Measurements from ENCODE around the gene C11orf52. TPM values are rescaled to one million over a fixed set of nuclear protein-coding genes. Genes with fewer than 3 reads are reported as not detected.

Gene C11orf52
- total RNA-seq, 1 donor from 2014 or later, result 1.2 TPM

- DNase-seq, result no peak
- no peaks in the 10 kb centered on the region for H3K27me3 ChIP-seq (ENCODE audit: low read depth)
- intact Hi-C loops (cut with micrococcal nuclease), result no loop called here
- TF ChIP-seq CTCF (IDR thresholded peaks at IDR 0.05; ENCODE audit: borderline replicate concordance), result no peak
- H3K4me1 ChIP-seq, result peaks cover 79% of the 10 kb centered on the region
- no peak overlapping the region for H3K4me3 ChIP-seq
- no peaks in the 10 kb centered on the region for H3K36me3 ChIP-seq
- H3K9me3 ChIP-seq (replicated peaks), result no peaks in the 10 kb centered on the region
- peak overlapping the region; percentile 95 for H3K27ac ChIP-seq (replicated peaks)
These were observed 3.0 kb downstream of the C11orf52 start for GRCh38 chr11:111921541-111922230.

- Histone ChIP-seq H3K36me3 (no peaks in the 10 kb centered on the region), H3K27me3 (ENCODE audit: low read depth) (no peaks in the 10 kb centered on the region), H3K4me1 (peaks cover 85% of the 10 kb centered on the region), H3K4me3 (peak overlapping the region; percentile 52), H3K9me3 (replicated peaks) (no peaks in the 10 kb centered on the region), H3K27ac (replicated peaks) (peak overlapping the region; percentile 95)
- no peak for TF ChIP-seq CTCF (IDR thresholded peaks at IDR 0.05; ENCODE audit: borderline replicate concordance)
- no peak for DNase-seq
- intact Hi-C loops (cut with micrococcal nuclease), result no loop called here
These were observed 4.1 kb downstream of the C11orf52 start for GRCh38 chr11:111922803-111923202.

- peaks cover 81% of the 10 kb centered on the region for H3K4me1 ChIP-seq
- H3K9me3 ChIP-seq (replicated peaks), result no peaks in the 10 kb centered on the region
- no peak for TF ChIP-seq CTCF (IDR thresholded peaks at IDR 0.05; ENCODE audit: borderline replicate concordance)
- peak overlapping the region; percentile 95 for H3K27ac ChIP-seq (replicated peaks)
- H3K27me3 ChIP-seq (ENCODE audit: low read depth), result no peaks in the 10 kb centered on the region
- H3K36me3 ChIP-seq, result no peaks in the 10 kb centered on the region
- intact Hi-C loops (cut with micrococcal nuclease), result no loop called here
- H3K4me3 ChIP-seq, result peak overlapping the region; percentile 52
- no peak for DNase-seq
These were observed 4.7 kb downstream of the C11orf52 start for GRCh38 chr11:111923351-111923788.

- Histone ChIP-seq H3K27ac (replicated peaks) (peak overlapping the region; percentile 95), H3K4me1 (peaks cover 75% of the 10 kb centered on the region), H3K36me3 (no peaks in the 10 kb centered on the region), H3K4me3 (peak overlapping the region; percentile 52), H3K9me3 (replicated peaks) (no peaks in the 10 kb centered on the region), H3K27me3 (ENCODE audit: low read depth) (no peaks in the 10 kb centered on the region)
- no peak for DNase-seq
- no peak for TF ChIP-seq CTCF (IDR thresholded peaks at IDR 0.05; ENCODE audit: borderline replicate concordance)
- intact Hi-C loops (cut with micrococcal nuclease), result no loop called here
These were observed 5.2 kb downstream of the C11orf52 start for GRCh38 chr11:111923951-111924350.

- H3K36me3 ChIP-seq, result no peaks in the 10 kb centered on the region
- H3K27me3 ChIP-seq (ENCODE audit: low read depth), result no peaks in the 10 kb centered on the region
- peak overlapping the region; percentile 95 for H3K27ac ChIP-seq (replicated peaks)
- DNase-seq, result no peak
- intact Hi-C loops (cut with micrococcal nuclease), result no loop called here
- H3K9me3 ChIP-seq (replicated peaks), result no peaks in the 10 kb centered on the region
- H3K4me1 ChIP-seq, result peaks cover 62% of the 10 kb centered on the region
- no peak for TF ChIP-seq CTCF (IDR thresholded peaks at IDR 0.05; ENCODE audit: borderline replicate concordance)
- H3K4me3 ChIP-seq, result peak overlapping the region; percentile 64
These were observed 7.2 kb downstream of the C11orf52 start for GRCh38 chr11:111925953-111926352.

All from left ventricle myocardium inferior (tissue), 1 donor.